Left ventricle myocardium inferior (tissue), 1 donor: ENCODE measurements around the gene PID1. TPM values are rescaled to one million over a fixed set of nuclear protein-coding genes. Genes with fewer than 3 reads are reported as not detected.
A peak's percentile ranks its signal among the peaks of the same experiment; 100 is the strongest.

Experiments used
- DNase-seq: peaks from one replicate; pipeline ENCODE4 v3.0.0-alpha.2; 2020
- H3K27ac ChIP-seq: fragments of 200-600 bp; replicated peaks from 2 replicates; pipeline ENCODE4 v1.8.0; 2021
- H3K27me3 ChIP-seq: fragments of 200-600 bp; 2 replicates; pipeline ENCODE4 v1.8.0; 2021; ENCODE audit warnings: low read depth
- H3K36me3 ChIP-seq: fragments of 200-600 bp; 2 replicates; pipeline ENCODE4 v1.8.0; 2021
- H3K4me1 ChIP-seq: fragments of 200-600 bp; 2 replicates; pipeline ENCODE4 v1.8.0; 2021
- H3K4me3 ChIP-seq: fragments of 200-600 bp; 2 replicates; pipeline ENCODE4 v1.8.0; 2021; ENCODE audit warnings: mild to moderate bottlenecking, moderate library complexity
- H3K9me3 ChIP-seq: fragments of 200-600 bp; replicated peaks from 2 replicates; pipeline ENCODE4 v1.8.0; 2021
- intact Hi-C: fragments of 100-400 bp; cut with micrococcal nuclease; formaldehyde crosslinking; loops from one replicate; pipeline ENCODE4 v1.11.0; 2022
- total RNA-seq: library from RNA; stranded (reverse); fragmentation: NEBNext Ultra II Directional; extraction: Animal tissue kit (Norgen Biotek cat#: 25700); gene quantifications from one replicate; pipeline ENCODE4 v1.2.1, GENCODE V29; 2021
- TF ChIP-seq, protein P1 (sequence below): fragments of 200-600 bp; IDR thresholded peaks from 2 replicates; pipeline ENCODE4 v1.8.0; 2021; ENCODE audit warnings: antibody characterized with exemption, mild to moderate bottlenecking, borderline replicate concordance
- donor health status: DM: no; HTN: yes; CAD: no; lungs with severe emphysema.

Gene PID1
- total RNA-seq, 1 donor from 2014 or later = 7.8 TPM

DNA sequence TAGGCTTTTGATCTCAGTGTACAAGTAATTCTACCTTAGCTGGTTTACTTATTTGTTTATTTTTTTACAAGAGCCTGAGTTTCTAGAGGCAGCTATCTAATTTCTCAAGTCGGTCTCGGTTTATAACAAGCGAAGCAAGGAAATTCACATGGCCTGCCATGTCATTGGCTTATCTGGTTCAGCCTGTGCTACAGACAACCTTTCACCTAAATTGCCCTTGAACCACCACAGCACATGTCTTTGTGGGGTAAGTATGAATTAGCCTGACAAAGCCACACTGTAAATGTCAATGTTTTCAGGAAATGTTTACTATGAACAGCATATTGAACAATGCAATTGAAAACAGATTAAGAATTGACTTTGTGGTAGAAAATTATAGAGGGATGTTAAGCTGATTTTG, 167.1 kb downstream of the PID1 start:
- TF ChIP-seq, protein P1, sequence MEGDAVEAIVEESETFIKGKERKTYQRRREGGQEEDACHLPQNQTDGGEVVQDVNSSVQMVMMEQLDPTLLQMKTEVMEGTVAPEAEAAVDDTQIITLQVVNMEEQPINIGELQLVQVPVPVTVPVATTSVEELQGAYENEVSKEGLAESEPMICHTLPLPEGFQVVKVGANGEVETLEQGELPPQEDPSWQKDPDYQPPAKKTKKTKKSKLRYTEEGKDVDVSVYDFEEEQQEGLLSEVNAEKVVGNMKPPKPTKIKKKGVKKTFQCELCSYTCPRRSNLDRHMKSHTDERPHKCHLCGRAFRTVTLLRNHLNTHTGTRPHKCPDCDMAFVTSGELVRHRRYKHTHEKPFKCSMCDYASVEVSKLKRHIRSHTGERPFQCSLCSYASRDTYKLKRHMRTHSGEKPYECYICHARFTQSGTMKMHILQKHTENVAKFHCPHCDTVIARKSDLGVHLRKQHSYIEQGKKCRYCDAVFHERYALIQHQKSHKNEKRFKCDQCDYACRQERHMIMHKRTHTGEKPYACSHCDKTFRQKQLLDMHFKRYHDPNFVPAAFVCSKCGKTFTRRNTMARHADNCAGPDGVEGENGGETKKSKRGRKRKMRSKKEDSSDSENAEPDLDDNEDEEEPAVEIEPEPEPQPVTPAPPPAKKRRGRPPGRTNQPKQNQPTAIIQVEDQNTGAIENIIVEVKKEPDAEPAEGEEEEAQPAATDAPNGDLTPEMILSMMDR = no peak
- intact Hi-C loops = no loop called here

DNA sequence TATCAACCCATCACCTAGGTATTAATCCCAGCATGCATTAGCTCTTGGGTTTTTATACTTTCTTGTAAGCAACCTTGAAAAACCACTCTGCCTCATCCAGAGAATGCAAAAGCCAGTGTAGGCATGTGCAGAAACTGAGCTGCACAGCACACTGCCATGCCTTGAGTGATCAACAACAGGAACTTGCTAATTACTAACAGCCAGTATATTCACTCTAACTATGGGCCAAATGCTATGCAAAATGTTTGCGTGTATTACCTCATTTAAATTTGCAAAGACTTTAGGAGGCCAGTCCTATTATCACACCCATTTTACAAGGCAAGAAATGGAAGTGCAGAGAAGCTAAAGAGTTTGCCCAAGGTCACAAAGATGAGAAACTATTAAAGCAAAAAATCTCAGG, 169.8 kb downstream of the PID1 start:
- intact Hi-C loops = no loop called here
- no peaks in the 10 kb centered on the region for H3K27me3 ChIP-seq
- no peak overlapping the region for H3K4me3 ChIP-seq
- H3K27ac ChIP-seq = no peak overlapping the region
- no peaks in the 10 kb centered on the region for H3K9me3 ChIP-seq
- TF ChIP-seq, protein P1 = no peak
- DNase-seq = no peak
- peaks cover 17% of the 10 kb centered on the region for H3K4me1 ChIP-seq
- no peaks in the 10 kb centered on the region for H3K36me3 ChIP-seq

More for the DNA sequence above, 167.1 kb downstream of the PID1 start:
- no peak for DNase-seq
- H3K27ac ChIP-seq = no peak overlapping the region
- no peaks in the 10 kb centered on the region for H3K36me3 ChIP-seq
- H3K4me1 ChIP-seq = peaks cover 17% of the 10 kb centered on the region
- no peak overlapping the region for H3K4me3 ChIP-seq
- H3K9me3 ChIP-seq = no peaks in the 10 kb centered on the region
- H3K27me3 ChIP-seq = no peaks in the 10 kb centered on the region

DNA sequence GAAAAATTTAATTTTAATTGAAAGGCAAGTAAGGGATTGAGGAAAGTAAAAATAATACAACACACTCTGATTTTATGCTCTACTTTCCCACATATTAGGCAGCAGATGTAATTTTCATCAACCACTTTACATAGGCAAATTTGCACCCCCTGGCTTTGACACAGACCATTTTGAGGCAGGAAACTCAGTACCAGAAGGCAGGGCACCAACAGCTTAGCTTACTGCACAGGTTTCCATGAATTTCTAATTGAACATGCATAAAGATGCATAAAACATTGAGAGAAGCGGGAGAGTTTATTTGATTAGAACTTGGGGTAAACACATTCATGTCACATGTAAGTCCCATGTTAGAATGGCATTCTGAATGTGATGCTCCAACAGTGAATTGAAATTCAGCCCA, 171.9 kb downstream of the PID1 start:
- H3K4me1 ChIP-seq = peaks cover 6% of the 10 kb centered on the region
- no peak overlapping the region for H3K4me3 ChIP-seq
- no peaks in the 10 kb centered on the region for H3K27me3 ChIP-seq
- no peaks in the 10 kb centered on the region for H3K9me3 ChIP-seq
- no peak for DNase-seq
- peak overlapping the region; percentile 31 for H3K27ac ChIP-seq
- TF ChIP-seq, protein P1 = no peak
- no peaks in the 10 kb centered on the region for H3K36me3 ChIP-seq
- intact Hi-C loops = no loop called here

DNA sequence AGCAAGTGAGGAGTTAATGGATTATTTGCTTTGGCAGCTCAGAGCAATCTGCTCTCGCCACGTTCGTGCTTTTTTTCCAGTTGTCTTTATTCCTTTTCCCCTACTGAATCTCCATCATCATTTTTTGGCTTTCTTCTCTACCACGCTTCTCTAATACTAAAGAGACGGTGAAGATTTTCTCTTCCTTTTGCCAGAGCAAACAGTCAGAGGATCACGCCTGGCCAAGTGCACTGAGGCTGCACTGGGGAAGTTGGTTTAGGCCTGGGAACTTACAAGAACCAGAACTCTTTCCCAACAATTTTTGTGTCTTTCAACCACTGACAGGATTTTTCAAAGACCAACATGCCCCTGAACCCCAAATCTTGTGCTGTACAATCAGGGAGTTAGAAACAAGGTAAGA, 172.3 kb downstream of the PID1 start:
- no peak for DNase-seq
- H3K4me1 ChIP-seq = peaks cover 3% of the 10 kb centered on the region
- no peaks in the 10 kb centered on the region for H3K9me3 ChIP-seq
- H3K27me3 ChIP-seq = no peaks in the 10 kb centered on the region
- peak overlapping the region; percentile 31 for H3K27ac ChIP-seq
- H3K4me3 ChIP-seq = no peak overlapping the region
- TF ChIP-seq, protein P1 = no peak
- intact Hi-C loops = no loop called here
- H3K36me3 ChIP-seq = no peaks in the 10 kb centered on the region

DNA sequence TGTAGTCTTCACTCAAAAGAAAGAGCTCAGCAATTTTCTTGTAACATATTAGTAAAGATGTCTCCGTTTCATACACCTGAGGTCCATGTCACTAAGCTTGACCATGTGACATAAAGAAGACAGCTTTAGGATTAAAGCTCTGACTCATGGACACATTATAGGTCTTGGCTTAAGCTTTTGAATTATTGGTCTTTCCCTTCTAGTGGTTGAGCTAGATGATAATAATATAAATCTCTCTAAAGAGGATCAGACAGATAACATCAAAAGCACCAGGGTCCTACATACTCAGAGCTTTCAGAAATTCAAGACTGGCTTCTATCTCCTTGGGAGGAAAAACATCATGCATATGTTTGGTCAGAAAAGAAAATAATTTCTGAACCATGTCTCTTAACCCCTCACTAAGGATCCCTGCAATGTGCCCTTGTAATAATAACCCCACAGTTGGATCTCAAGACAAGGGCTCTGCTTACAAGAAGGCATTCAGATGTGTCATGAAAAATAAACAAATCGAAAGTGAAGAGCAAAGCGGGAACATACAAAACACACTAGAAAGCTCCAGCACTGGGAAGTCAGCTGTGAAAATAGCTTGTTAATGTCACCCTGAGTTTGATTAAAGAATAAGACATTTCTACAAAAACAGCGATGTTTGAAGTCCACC, 174.5 kb downstream of the PID1 start:
- TF ChIP-seq, protein P1 = no peak
- H3K4me3 ChIP-seq = no peak overlapping the region
- no peak for DNase-seq
- no peaks in the 10 kb centered on the region for H3K9me3 ChIP-seq
- H3K36me3 ChIP-seq = no peaks in the 10 kb centered on the region
- no peak overlapping the region for H3K27ac ChIP-seq
- intact Hi-C loops = no loop called here
- H3K27me3 ChIP-seq = no peaks in the 10 kb centered on the region
- no peaks in the 10 kb centered on the region for H3K4me1 ChIP-seq
